ENCODE measurements around the gene ALCAM. TPM values are rescaled to one million over a fixed set of nuclear protein-coding genes. Genes with fewer than 3 reads are reported as not detected.

ALCAM gene
- total and polyA plus RNA-seq, 7 experiments from 2014 or later, result 0.94 to 10.3 (median 3.4) TPM

DNA sequence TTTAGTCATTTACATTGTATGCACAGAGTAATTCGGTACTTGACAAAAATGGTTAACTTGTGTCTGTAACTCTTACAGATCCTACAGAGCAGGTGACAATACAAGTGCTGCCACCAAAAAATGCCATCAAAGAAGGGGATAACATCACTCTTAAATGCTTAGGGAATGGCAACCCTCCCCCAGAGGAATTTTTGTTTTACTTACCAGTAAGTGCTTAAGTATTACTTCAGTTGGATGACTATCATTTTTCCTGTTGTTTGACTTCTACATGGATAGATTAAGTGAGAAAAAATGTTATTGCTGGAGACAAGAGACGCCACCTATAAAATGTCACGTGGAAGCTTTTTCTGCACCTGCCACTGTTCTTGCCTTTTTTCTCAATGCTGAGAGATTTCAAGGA lies 173.2 kb downstream of the ALCAM start:
- Histone ChIP-seq H3K27me3 (ENCODE audit: control insufficient read depth in 2 of 2, insufficient read depth in 2 of 2, low read length in 2 of 2) (no peaks in the 10 kb centered on the region), H3K27ac (ENCODE audit: low read depth, low read length) (no peak overlapping the region), H3K9me3 (ENCODE audit: control insufficient read depth in 2 of 3, low read length in 3 of 3) (no peaks in the 10 kb centered on the region), H3K36me3 (ENCODE audit: control insufficient read depth in 2 of 3, insufficient read depth in 3 of 3, low read length in 3 of 3) (no peaks in the 10 kb centered on the region), H3K4me3 (ENCODE audit: low read length) (no peak overlapping the region), H3K4me1 (ENCODE audit: control insufficient read depth in 2 of 2, insufficient read depth in 2 of 2, low read length in 2 of 2) (no peaks in the 10 kb centered on the region)
- CTCF ChIA-PET, result no interaction called here
- DNase-seq, result no peak
- Mint-ChIP-seq H3K27ac (no peak overlapping the region), H3K4me3 (no peak overlapping the region), H3K9me3 (no peaks in the 10 kb centered on the region), H3K27me3 (no peaks in the 10 kb centered on the region), H3K4me1 (no peaks in the 10 kb centered on the region), H3K36me3 (peaks cover 0 to 27% (median 1%) of the 10 kb centered on the region in 5 donors)
- no peak for ATAC-seq
- intact Hi-C loops (cut with micrococcal nuclease), result no loop called here
- POLR2A ChIA-PET, result no interaction called here

DNA sequence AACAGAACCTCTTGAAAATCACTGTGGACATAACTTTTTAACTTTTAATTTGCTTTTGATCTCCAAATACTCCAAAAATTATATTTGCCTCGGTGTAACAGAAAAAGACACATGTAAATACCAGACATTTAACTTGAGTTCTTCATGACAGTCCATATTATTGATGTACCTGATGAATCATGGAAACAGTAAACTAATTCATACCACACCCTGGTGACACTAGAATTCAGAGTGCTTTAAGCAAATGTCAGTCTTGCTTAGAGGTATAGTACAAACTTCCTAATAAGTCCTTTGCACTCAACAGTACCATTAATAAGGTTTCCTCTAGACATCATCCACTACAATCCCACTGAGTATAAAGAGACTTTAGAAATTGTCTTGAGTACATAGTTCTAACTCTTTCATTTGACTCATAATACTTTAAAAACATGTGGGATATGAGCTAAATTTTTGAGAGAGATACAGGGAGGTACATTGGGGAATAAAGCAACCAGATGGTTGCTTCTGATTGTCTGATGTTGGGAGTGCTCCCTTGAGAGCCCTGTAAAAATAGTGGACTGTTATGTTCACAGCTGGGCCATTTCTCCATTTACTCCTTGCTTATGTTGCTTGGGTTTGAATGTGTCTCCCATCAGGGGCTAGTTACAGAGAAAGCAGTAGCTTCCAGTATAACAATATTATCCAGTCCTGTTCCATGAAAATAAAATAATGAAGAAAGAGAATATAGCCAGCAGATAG lies 175.7 kb downstream of the ALCAM start:
- Histone ChIP-seq H3K9me3 (ENCODE audit: control insufficient read depth in 2 of 3, low read length in 3 of 3) (no peaks in the 10 kb centered on the region), H3K36me3 (ENCODE audit: control insufficient read depth in 2 of 3, insufficient read depth in 3 of 3, low read length in 3 of 3) (no peaks in the 10 kb centered on the region), H3K4me3 (ENCODE audit: low read length) (no peak overlapping the region), H3K4me1 (ENCODE audit: control insufficient read depth in 2 of 2, insufficient read depth in 2 of 2, low read length in 2 of 2) (no peaks in the 10 kb centered on the region), H3K27ac (ENCODE audit: low read depth, low read length) (no peak overlapping the region), H3K27me3 (ENCODE audit: control insufficient read depth in 2 of 2, insufficient read depth in 2 of 2, low read length in 2 of 2) (no peaks in the 10 kb centered on the region)
- POLR2A ChIA-PET, result no interaction called here
- CTCF ChIA-PET, result interaction anchor here (1.3 kb wide), 1 partner anchor 14 kb away, joined by 4 read pairs; no protein-coding TSS in a partner anchor
- ATAC-seq, result no peak
- DNase-seq, result no peak
- Mint-ChIP-seq H3K4me1 (no peaks in the 10 kb centered on the region), H3K9me3 (no peaks in the 10 kb centered on the region), H3K4me3 (no peak overlapping the region), H3K27me3 (no peaks in the 10 kb centered on the region), H3K36me3 (peaks cover 0 to 22% (median 4%) of the 10 kb centered on the region in 5 donors), H3K27ac (no peak overlapping the region)
- intact Hi-C loops (cut with micrococcal nuclease), result no loop called here

DNA sequence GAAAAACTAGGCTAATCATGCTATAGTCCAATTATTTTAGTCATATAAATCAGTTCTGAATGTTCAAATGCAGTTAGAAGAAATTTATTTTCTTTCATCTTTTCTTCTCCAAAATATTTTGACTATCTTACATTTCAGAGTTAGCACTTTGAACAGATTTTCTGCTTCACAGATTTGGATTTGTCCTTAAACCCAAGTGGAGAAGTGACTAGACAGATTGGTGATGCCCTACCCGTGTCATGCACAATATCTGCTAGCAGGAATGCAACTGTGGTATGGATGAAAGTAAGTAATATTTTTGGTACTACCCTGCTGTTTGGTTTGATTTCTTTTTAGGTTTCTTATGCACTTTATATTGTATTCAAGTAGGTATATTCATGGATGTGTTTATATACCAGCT lies 178.3 kb downstream of the ALCAM start:
- H3K36me3 Mint-ChIP-seq, result peaks cover 0 to 24% (median 4%) of the 10 kb centered on the region in 5 donors
- CTCF ChIA-PET, result no interaction called here
- Histone ChIP-seq H3K27ac (ENCODE audit: low read depth, low read length) (no peak overlapping the region), H3K27me3 (ENCODE audit: control insufficient read depth in 2 of 2, insufficient read depth in 2 of 2, low read length in 2 of 2) (no peaks in the 10 kb centered on the region), H3K36me3 (ENCODE audit: control insufficient read depth in 2 of 3, insufficient read depth in 3 of 3, low read length in 3 of 3) (no peaks in the 10 kb centered on the region), H3K4me3 (ENCODE audit: low read length) (no peak overlapping the region), H3K4me1 (ENCODE audit: control insufficient read depth in 2 of 2, insufficient read depth in 2 of 2, low read length in 2 of 2) (no peaks in the 10 kb centered on the region), H3K9me3 (ENCODE audit: control insufficient read depth in 2 of 3, low read length in 3 of 3) (no peaks in the 10 kb centered on the region)
- H3K4me1 Mint-ChIP-seq, result no peaks in the 10 kb centered on the region
- H3K4me3 Mint-ChIP-seq, result no peak overlapping the region
- intact Hi-C loops (cut with micrococcal nuclease), result no loop called here
- H3K27me3 Mint-ChIP-seq, result no peaks in the 10 kb centered on the region
- ATAC-seq (no peak), DNase-seq (no peak)
- no peak overlapping the region for H3K27ac Mint-ChIP-seq
- POLR2A ChIA-PET, result no interaction called here
- no peaks in the 10 kb centered on the region for H3K9me3 Mint-ChIP-seq

DNA sequence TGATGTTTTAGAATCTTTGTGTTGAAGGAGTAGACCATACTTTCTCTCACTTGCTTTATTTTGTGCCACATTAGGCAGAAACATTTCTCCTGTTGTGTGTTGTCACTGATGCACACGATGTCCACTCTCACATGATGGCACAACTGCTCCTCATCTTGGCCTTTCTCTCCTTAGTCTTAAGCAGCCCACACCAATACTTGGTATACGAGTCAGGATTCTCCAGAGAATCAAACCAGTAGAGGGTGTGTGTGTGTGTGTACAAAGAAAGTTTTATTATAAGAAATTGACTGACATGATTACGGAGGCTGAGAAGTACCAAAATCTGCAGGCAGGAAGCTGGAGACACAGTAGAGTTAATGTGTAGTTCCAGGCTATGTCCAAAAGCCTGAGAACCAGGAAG lies 187.1 kb downstream of the ALCAM start:
- intact Hi-C loops (cut with micrococcal nuclease), result no loop called here
- ChIA-PET CTCF (no interaction called here), POLR2A (no interaction called here)
- ATAC-seq (no peak), DNase-seq (no peak)
- Histone ChIP-seq H3K4me3 (ENCODE audit: low read length) (no peak overlapping the region), H3K36me3 (ENCODE audit: control insufficient read depth in 2 of 3, insufficient read depth in 3 of 3, low read length in 3 of 3) (no peaks in the 10 kb centered on the region), H3K9me3 (ENCODE audit: control insufficient read depth in 2 of 3, low read length in 3 of 3) (no peaks in the 10 kb centered on the region), H3K4me1 (ENCODE audit: control insufficient read depth in 2 of 2, insufficient read depth in 2 of 2, low read length in 2 of 2) (no peaks in the 10 kb centered on the region), H3K27ac (ENCODE audit: low read depth, low read length) (no peak overlapping the region), H3K27me3 (ENCODE audit: control insufficient read depth in 2 of 2, insufficient read depth in 2 of 2, low read length in 2 of 2) (no peaks in the 10 kb centered on the region)
- no peaks in the 10 kb centered on the region for H3K9me3 Mint-ChIP-seq
- H3K4me1 Mint-ChIP-seq, result no peaks in the 10 kb centered on the region
- no peaks in the 10 kb centered on the region for H3K27me3 Mint-ChIP-seq
- no peak overlapping the region for H3K4me3 Mint-ChIP-seq
- peaks cover 0 to 18% (median 5%) of the 10 kb centered on the region in 5 donors for H3K36me3 Mint-ChIP-seq
- H3K27ac Mint-ChIP-seq, result no peak overlapping the region

DNA sequence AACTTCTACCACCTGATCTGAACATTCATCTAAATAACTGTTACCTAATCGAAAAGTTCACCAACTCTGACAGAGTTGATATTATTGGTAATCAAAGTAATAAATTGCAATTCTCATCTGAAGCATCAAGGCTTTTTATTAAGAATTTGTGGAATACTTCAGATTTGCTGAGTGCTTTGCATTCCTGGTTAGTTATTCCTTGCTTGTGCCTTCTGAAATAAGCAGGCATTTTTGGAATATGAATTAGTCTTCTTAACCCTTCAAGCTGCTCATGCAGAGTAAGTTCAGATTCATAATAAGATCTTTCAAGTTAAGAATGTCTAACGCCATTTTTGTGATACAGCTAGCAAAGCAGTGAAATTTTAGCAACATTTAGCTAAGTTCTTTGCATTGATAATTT lies 188.5 kb downstream of the ALCAM start:
- POLR2A ChIA-PET, result no interaction called here
- no peaks in the 10 kb centered on the region for H3K4me1 ChIP-seq (ENCODE audit: control insufficient read depth in 2 of 2, insufficient read depth in 2 of 2, low read length in 2 of 2)
- no peak overlapping the region for H3K27ac ChIP-seq (ENCODE audit: low read depth, low read length)
- no peak for DNase-seq
- CTCF ChIA-PET, result no interaction called here
- Mint-ChIP-seq H3K27ac (no peak overlapping the region), H3K4me3 (no peak overlapping the region), H3K36me3 (peaks cover 0 to 15% (median 5%) of the 10 kb centered on the region in 5 donors), H3K9me3 (no peaks in the 10 kb centered on the region), H3K27me3 (no peaks in the 10 kb centered on the region), H3K4me1 (no peaks in the 10 kb centered on the region)
- ATAC-seq, result no peak
- intact Hi-C loops (cut with micrococcal nuclease), result no loop called here
- no peaks in the 10 kb centered on the region for H3K36me3 ChIP-seq (ENCODE audit: control insufficient read depth in 2 of 3, insufficient read depth in 3 of 3, low read length in 3 of 3)
- H3K27me3 ChIP-seq (ENCODE audit: control insufficient read depth in 2 of 2, insufficient read depth in 2 of 2, low read length in 2 of 2), result no peaks in the 10 kb centered on the region
- H3K4me3 ChIP-seq (ENCODE audit: low read length), result no peak overlapping the region
- no peaks in the 10 kb centered on the region for H3K9me3 ChIP-seq (ENCODE audit: control insufficient read depth in 2 of 3, low read length in 3 of 3)

DNA sequence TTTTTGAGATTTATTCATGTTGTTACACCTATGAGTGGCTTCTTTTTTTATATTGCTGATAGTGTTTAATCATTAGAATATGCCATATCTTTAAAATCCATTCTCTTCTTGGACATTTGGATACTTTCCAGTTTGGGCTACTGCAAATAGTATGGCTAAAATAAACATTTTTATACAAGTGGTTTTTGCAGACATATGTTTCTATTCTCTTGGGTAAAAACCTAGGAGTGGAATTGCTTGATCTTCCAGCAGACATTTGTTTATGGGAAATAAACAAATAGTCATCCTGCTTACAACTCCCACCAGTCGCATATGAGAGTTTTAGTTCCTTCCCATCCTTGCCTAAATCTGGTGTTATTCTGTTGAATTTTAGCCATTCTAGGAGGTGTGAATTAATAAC lies 193.1 kb downstream of the ALCAM start:
- no peaks in the 10 kb centered on the region for H3K36me3 ChIP-seq (ENCODE audit: control insufficient read depth in 2 of 3, insufficient read depth in 3 of 3, low read length in 3 of 3)
- ATAC-seq (no peak), DNase-seq (no peak)
- H3K4me1 ChIP-seq (ENCODE audit: control insufficient read depth in 2 of 2, insufficient read depth in 2 of 2, low read length in 2 of 2), result no peaks in the 10 kb centered on the region
- intact Hi-C loops (cut with micrococcal nuclease), result no loop called here
- H3K27me3 ChIP-seq (ENCODE audit: control insufficient read depth in 2 of 2, insufficient read depth in 2 of 2, low read length in 2 of 2), result no peaks in the 10 kb centered on the region
- H3K9me3 ChIP-seq (ENCODE audit: control insufficient read depth in 2 of 3, low read length in 3 of 3), result no peaks in the 10 kb centered on the region
- Mint-ChIP-seq H3K4me1 (no peaks in the 10 kb centered on the region), H3K4me3 (no peak overlapping the region), H3K36me3 (peaks cover 0 to 1% (median 0%) of the 10 kb centered on the region in 5 donors), H3K27me3 (no peaks in the 10 kb centered on the region), H3K9me3 (no peaks in the 10 kb centered on the region), H3K27ac (no peak overlapping the region)
- H3K27ac ChIP-seq (ENCODE audit: low read depth, low read length), result no peak overlapping the region
- ChIA-PET POLR2A (interaction anchor here (0.7 kb wide), 1 partner anchor 11 kb away, joined by 6 read pairs; no protein-coding TSS in a partner anchor), CTCF (no interaction called here)
- no peak overlapping the region for H3K4me3 ChIP-seq (ENCODE audit: low read length)

DNA sequence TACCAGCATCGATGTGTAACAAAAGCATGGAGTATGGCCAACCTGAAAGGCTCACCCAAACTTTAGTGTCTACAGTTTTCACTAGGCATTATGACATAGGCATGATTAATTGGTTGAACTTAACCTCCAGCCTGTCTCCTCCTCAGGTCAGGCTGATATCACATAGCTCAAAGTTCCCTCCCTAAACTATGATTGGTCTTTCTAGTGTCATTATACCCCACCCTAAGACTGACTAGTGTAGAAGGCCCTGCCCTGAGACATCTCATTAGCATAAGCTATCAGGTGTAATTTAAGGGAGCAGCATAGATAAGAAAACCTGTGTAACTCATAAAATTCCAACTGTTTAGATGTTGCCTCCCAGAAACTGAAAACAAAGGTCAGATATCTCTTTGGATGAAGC lies 195.2 kb downstream of the ALCAM start:
- CTCF ChIA-PET, result no interaction called here

More for the DNA sequence above, 195.2 kb downstream of the ALCAM start:
- peaks cover 0 to 3% (median 0%) of the 10 kb centered on the region in 5 donors for H3K36me3 Mint-ChIP-seq
- Histone ChIP-seq H3K4me3 (ENCODE audit: low read length) (no peak overlapping the region), H3K9me3 (ENCODE audit: control insufficient read depth in 2 of 3, low read length in 3 of 3) (no peaks in the 10 kb centered on the region), H3K27me3 (ENCODE audit: control insufficient read depth in 2 of 2, insufficient read depth in 2 of 2, low read length in 2 of 2) (no peaks in the 10 kb centered on the region), H3K4me1 (ENCODE audit: control insufficient read depth in 2 of 2, insufficient read depth in 2 of 2, low read length in 2 of 2) (no peaks in the 10 kb centered on the region), H3K36me3 (ENCODE audit: control insufficient read depth in 2 of 3, insufficient read depth in 3 of 3, low read length in 3 of 3) (no peaks in the 10 kb centered on the region), H3K27ac (ENCODE audit: low read depth, low read length) (no peak overlapping the region)
- H3K27ac Mint-ChIP-seq, result no peak overlapping the region
- POLR2A ChIA-PET, result interaction anchor here (0.6 kb wide), 1 partner anchor 640 kb away, joined by 3 read pairs; no protein-coding TSS in a partner anchor
- no peaks in the 10 kb centered on the region for H3K27me3 Mint-ChIP-seq
- intact Hi-C loops (cut with micrococcal nuclease), result no loop called here
- H3K4me3 Mint-ChIP-seq, result no peak overlapping the region
- DNase-seq, result no peak
- H3K4me1 Mint-ChIP-seq, result no peaks in the 10 kb centered on the region
- peaks cover 0 to 6% (median 0%) of the 10 kb centered on the region in 11 donors for H3K9me3 Mint-ChIP-seq
- ATAC-seq, result no peak
